Stimulated activated effector memory CD8-positive, alpha-beta T cell treated with anti-CD3 and anti-CD28 coated beads, Interleukin-12 subunit alpha, Interleukin-12 subunit beta, amount 100 ng/mL, for 72 hours (primary cell): ENCODE results near the gene TMPRSS9.

Source experiments
- ATAC-seq: fragments of 150-1000 bp; cut with Tn5 transposase; 2 replicates; pipeline ENCODE4 v1.10.0; 2021
- DNase-seq, 2 donors: peaks; one replicate each; pipeline ENCODE4 v3.0.0; 2021 to 2022; ENCODE audit warnings: low spot score in 2 of 2
- H3K27ac Mint-ChIP-seq: one replicate; pipeline ENCODE4 v1.8.0; 2022; ENCODE audit warnings: mild to moderate bottlenecking, mixed read lengths
- H3K36me3 Mint-ChIP-seq: one replicate; pipeline ENCODE4 v1.8.0; 2022; ENCODE audit warnings: mild to moderate bottlenecking, mixed read lengths
- H3K4me1 Mint-ChIP-seq: one replicate; pipeline ENCODE4 v1.8.0; 2022; ENCODE audit warnings: mixed read lengths
- H3K4me3 Mint-ChIP-seq: one replicate; pipeline ENCODE4 v1.8.0; 2022; ENCODE audit warnings: mild to moderate bottlenecking, mixed read lengths
- H3K9me3 Mint-ChIP-seq: one replicate; pipeline ENCODE4 v1.8.0; 2022; ENCODE audit warnings: mixed read lengths

Gene TMPRSS9

GRCh38 chr19:2334986-2335846 lies 24.8 kb upstream of the TMPRSS9 start:
- Mint-ChIP-seq H3K4me3 (no peak overlapping the region), H3K36me3 (no peaks in the 10 kb centered on the region), H3K27ac (peak overlapping the region; percentile 52), H3K4me1 (peaks cover 18% of the 10 kb centered on the region), H3K9me3 (no peaks in the 10 kb centered on the region)
- ATAC-seq: no peak
- DNase-seq: no peak

DNA sequence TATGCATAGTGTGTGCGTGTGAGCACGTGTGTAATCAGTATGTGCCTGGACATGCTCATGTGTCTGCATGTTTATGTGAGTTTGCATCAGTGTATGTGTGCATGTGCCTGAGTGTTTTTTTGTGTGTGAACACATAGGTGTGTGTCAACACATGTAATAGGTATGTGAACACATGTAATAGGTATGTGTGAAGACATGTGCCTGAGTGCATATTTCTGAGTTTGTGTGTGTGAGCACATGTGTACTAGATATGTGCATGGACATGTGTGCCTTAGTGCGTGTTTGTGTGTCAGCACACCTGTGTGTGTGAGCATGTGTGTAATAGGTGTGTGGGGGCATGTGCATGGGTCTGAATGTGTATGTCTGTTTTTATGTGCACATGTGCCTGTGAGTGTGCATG lies 24.2 kb upstream of the TMPRSS9 start:
- Mint-ChIP-seq H3K36me3 (no peaks in the 10 kb centered on the region), H3K27ac (peak overlapping the region; percentile 52), H3K9me3 (no peaks in the 10 kb centered on the region), H3K4me3 (no peak overlapping the region), H3K4me1 (peaks cover 14% of the 10 kb centered on the region)
- DNase-seq: no peak
- ATAC-seq: no peak

DNA sequence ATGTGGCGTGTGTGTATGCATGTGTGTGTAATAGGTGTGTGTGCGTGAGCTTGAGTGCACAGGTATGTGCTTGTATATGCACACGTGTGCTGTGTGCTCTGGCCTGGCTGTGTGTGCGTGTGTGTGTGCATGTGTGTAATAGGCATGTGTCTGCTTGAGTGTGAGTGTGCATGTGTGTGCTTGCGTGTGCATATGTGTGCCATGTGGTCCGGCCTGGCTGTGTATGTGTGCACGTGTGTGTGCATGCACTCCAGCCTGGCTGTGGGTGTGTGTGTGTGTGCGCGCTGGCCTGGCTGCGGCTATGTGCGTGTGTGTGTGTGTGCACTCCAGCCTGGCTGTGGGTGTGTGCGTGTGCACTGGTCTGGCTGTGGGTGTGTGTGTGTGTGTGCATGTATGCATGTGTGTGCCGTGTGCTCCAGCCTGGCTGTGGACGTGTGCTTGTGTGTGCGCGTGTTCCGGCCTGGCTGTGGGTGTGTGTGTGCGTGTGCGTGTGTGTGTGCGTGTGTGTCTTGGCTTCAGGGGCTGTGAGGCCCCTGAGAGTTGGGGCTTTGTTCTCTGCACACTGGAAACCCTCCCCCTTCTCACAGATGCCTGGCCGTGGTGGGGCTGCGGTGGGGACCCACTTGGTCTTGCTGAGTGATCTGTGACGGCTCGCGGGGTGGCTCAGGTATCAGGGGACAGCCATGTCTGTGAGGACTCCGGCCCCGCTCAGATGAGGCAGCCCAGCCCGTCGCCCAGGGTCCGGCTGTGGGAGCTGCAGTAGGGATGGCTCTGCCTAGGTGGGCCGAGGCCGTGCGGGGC lies 23.3 kb upstream of the TMPRSS9 start:
- ATAC-seq: no peak
- no peak for DNase-seq
- Mint-ChIP-seq H3K27ac (no peak overlapping the region), H3K4me3 (no peak overlapping the region), H3K36me3 (no peaks in the 10 kb centered on the region), H3K9me3 (no peaks in the 10 kb centered on the region), H3K4me1 (peaks cover 14% of the 10 kb centered on the region)

GRCh38 chr19:2337329-2337707 lies 22.7 kb upstream of the TMPRSS9 start:
- Mint-ChIP-seq H3K36me3 (no peaks in the 10 kb centered on the region), H3K4me3 (no peak overlapping the region), H3K9me3 (no peaks in the 10 kb centered on the region), H3K27ac (no peak overlapping the region), H3K4me1 (peaks cover 14% of the 10 kb centered on the region)
- ATAC-seq: peak; percentile 12
- DNase-seq: no peak

DNA sequence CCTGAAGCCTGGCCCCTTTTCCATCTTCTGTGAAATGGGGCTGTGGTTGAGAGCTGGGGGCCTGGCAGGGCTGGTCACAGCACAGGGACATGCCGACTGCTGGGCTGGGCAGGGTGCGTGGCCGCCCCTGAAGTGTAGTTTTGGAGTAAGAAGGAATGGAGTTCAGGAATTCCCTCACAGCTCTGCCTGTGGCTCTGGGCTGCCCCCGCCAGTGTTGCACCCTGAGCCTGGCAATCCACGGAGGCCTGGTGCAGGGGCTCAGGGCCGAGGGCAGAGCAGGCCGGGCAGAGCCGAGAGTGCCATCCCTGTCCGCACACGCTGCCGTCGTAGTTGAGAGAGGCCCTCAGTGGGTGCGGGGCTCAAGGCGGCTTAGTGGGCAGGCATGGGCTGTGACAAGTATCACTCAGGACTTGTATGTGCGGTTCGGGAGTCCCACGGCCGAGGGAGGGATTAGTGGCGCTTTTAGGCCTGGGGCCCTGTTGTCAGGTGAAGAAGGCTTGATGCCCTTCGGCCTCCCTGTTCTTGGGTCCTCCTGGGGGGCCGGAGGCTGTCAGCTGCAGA lies 21.9 kb upstream of the TMPRSS9 start:
- ATAC-seq: no peak
- peaks cover 14% of the 10 kb centered on the region for H3K4me1 Mint-ChIP-seq

DNA sequence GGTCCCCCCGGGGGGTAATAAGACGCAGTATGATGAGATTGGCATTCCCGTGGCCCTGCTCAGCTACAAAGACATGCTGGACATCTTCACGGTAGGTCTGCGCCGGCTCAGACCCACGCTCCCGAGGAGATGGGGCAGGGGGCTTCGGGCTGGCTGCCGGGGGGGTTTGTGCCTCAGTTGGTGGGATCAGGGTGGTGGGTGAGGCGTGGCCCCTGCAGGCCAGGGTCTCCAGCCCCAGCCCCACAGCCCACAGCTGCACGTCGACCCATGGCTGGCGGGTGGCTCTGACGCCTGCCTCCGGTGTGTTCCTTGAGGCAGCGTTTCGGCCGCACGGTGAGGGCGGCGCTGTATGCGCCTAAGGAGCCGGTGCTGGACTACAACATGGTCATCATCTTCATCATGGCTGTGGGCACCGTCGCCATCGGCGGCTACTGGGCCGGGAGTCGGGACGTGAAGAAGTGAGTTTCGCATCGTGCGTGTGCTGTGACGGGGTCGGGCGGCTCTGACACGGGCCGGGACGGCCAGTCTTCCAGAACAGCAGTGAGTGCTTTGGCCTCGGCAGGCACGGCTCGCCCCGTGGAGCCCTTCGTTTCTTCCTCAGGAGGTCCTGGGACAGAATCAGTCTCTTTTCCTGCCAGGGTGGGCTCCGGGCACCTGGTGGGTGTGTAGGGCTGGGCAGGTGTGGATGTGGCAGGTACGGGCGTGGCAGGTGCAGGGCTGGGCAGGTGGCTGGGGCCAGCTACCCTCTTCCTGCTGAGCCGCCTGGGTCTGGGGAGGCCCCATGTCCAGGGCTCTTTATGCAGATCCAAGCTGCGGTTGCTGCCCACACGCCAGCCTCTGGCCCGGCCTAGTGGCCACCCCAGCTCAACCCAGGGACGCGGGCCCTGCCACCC lies 21.1 kb upstream of the TMPRSS9 start:
- H3K27ac Mint-ChIP-seq: no peak overlapping the region
- H3K4me3 Mint-ChIP-seq: no peak overlapping the region
- DNase-seq (no peak), ATAC-seq (no peak)
- no peaks in the 10 kb centered on the region for H3K9me3 Mint-ChIP-seq
- peaks cover 14% of the 10 kb centered on the region for H3K4me1 Mint-ChIP-seq
- no peaks in the 10 kb centered on the region for H3K36me3 Mint-ChIP-seq

More for the DNA sequence above, 21.9 kb upstream of the TMPRSS9 start:
- no peak for DNase-seq
- Mint-ChIP-seq H3K4me3 (no peak overlapping the region), H3K9me3 (no peaks in the 10 kb centered on the region), H3K36me3 (no peaks in the 10 kb centered on the region), H3K27ac (no peak overlapping the region)

- Mint-ChIP-seq H3K36me3 (no peaks in the 10 kb centered on the region), H3K4me1 (peaks cover 14% of the 10 kb centered on the region), H3K9me3 (no peaks in the 10 kb centered on the region), H3K27ac (no peak overlapping the region), H3K4me3 (no peak overlapping the region)
- no peak for DNase-seq
- ATAC-seq: no peak
Measured at GRCh38 chr19:2339644-2340310, 20.3 kb upstream of the TMPRSS9 start.

GRCh38 chr19:2340496-2341243 lies 19.4 kb upstream of the TMPRSS9 start:
- no peaks in the 10 kb centered on the region for H3K9me3 Mint-ChIP-seq
- peaks cover 13% of the 10 kb centered on the region for H3K4me1 Mint-ChIP-seq
- DNase-seq: no peak
- peaks cover 2% of the 10 kb centered on the region for H3K36me3 Mint-ChIP-seq
- no peak for ATAC-seq
- H3K4me3 Mint-ChIP-seq: no peak overlapping the region
- no peak overlapping the region for H3K27ac Mint-ChIP-seq

DNA sequence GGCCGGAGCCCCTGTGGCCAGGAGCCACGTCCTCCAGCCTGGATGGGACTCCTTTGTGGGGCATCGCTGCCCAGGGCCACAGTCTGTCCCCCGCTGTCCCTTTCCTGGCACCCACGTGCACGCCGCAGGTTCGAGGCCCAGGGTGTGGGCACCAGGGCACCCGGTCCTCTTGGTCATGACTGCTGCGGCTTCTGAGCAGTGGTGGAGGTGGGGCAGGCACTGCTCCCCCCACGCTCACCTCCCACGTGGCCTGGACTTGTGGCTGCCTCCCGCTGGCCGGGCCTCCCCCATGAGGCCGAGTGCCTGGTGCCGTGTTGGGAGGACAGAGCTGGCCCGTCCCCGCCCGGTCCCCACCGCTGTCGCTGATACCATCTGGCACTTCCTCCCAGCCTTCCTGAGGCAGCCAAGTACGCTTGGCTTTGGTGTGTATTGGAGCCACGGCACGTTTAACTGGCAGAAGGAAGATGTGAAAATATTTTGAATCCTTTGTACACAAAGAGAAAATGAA lies 18.8 kb upstream of the TMPRSS9 start:
- H3K4me3 Mint-ChIP-seq: no peak overlapping the region
- H3K27ac Mint-ChIP-seq: no peak overlapping the region

DNA sequence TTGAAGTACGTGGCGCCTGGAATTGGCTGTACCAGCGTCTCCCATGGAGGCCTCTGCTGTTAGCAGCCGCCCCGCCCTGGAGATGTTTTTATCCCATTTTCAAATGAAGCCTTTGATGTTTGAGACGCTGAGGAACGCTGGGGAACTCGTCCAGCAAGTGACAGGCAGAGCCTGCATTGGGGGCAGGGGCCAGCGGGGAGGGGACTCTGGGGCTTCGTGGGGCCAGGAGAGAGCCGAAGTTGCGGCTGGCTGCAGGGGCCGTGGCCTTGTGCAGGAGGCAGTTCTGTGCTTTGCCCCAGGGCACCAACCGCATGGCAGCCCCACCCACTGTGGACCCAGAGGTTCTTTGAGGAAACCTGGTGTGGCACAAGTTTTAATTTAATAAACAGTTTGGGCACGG lies 18.1 kb upstream of the TMPRSS9 start:
- Mint-ChIP-seq H3K9me3 (no peaks in the 10 kb centered on the region), H3K36me3 (peaks cover 6% of the 10 kb centered on the region), H3K4me1 (peaks cover 6% of the 10 kb centered on the region), H3K4me3 (no peak overlapping the region), H3K27ac (no peak overlapping the region)
- no peak for ATAC-seq
- no peak for DNase-seq

More for the DNA sequence above, 18.8 kb upstream of the TMPRSS9 start:
- DNase-seq (no peak), ATAC-seq (no peak)
- peaks cover 11% of the 10 kb centered on the region for H3K4me1 Mint-ChIP-seq
- H3K36me3 Mint-ChIP-seq: peaks cover 6% of the 10 kb centered on the region
- H3K9me3 Mint-ChIP-seq: no peaks in the 10 kb centered on the region

DNA sequence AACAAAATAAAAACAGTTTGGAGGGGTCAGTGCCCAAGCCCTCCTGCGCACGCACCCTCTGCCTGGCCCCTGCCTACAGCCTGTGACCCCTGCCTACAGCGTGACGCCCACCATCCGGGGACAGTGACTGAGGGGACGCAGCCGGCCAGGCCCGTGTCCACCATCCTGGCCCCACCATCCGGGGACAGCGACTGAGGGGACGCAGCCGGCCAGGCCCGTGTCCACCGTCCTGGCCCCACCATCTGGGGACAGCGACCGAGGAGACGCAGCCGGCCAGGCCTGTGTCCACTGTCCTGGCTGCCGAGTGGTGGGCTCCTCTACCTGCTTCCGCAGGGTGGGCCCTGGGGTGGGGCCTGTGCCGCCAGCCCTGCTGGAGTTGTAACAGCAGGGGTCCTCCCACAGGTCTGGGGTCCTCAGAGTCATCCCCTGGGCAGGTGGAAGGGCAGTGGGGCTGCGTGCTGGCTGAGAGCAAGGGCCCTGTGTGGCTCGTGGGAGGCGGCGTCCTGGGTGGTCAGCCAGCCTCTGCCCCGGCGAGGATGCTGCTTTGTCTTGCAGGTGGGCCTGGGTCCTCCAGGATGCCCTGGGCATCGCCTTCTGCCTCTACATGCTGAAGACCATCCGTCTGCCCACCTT lies 17.3 kb upstream of the TMPRSS9 start:
- H3K4me1 Mint-ChIP-seq: peaks cover 6% of the 10 kb centered on the region
- peaks cover 6% of the 10 kb centered on the region for H3K36me3 Mint-ChIP-seq
- DNase-seq (no peak), ATAC-seq (peak; percentile 4)
- H3K27ac Mint-ChIP-seq: peak overlapping the region; percentile 12
- H3K4me3 Mint-ChIP-seq: no peak overlapping the region
- no peaks in the 10 kb centered on the region for H3K9me3 Mint-ChIP-seq

DNA sequence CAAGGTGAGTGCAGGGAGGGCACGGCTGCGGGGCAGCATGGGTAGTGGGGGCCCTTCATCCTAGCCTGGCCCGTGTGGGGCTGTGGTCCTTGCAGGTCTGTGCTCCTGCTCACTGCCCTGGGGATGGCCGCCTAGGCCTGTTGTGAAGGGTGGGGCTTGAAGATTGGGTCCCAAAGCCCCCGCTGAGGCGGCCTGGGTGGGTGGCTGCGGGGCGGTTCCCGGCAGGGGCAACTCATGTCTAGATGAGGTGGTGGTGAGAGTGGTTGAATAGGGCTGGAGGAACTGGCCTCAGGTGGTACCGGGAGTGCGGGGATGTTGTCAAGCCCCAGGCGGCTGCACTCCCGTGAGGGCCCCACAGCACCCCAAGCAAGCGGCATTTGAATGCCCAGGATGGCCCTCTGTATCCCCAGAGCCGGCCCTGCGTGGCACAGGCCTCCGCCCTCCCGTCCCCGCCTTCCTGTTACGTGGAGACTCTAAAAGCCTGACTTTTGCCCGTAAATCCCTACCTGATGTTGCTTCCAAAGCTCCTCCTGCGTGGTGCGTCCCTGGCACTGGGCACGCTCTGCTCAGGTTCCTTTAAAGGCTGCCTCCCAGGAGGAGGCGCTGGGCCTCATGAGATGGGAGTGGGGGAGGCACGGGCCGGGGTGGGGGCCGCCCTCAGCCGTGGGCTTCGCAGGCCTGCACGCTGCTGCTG lies 16.6 kb upstream of the TMPRSS9 start:
- ATAC-seq (peak; percentile 27), DNase-seq (no peak)
- Mint-ChIP-seq H3K27ac (peak overlapping the region; percentile 12), H3K4me3 (no peak overlapping the region), H3K4me1 (peaks cover 6% of the 10 kb centered on the region), H3K9me3 (no peaks in the 10 kb centered on the region), H3K36me3 (peaks cover 6% of the 10 kb centered on the region)

- ATAC-seq: no peak
- Mint-ChIP-seq H3K9me3 (no peaks in the 10 kb centered on the region), H3K27ac (no peak overlapping the region), H3K36me3 (peaks cover 6% of the 10 kb centered on the region), H3K4me1 (peaks cover 6% of the 10 kb centered on the region), H3K4me3 (no peak overlapping the region)
- no peak for DNase-seq
Measured at GRCh38 chr19:2344381-2344870, 15.6 kb upstream of the TMPRSS9 start.
